GM10248 (cell line): Measurements from ENCODE around the gene VWA3A.
"Not testable (repeated sequence)": the region's sequence is repeated elsewhere in the genome, so short reads cannot be mapped to it uniquely, and the experiment has no call there.

Experiments
- CTCF ChIA-PET: fragments of 300-600 bp; sonication (Branson Sonifier 250); formaldehyde crosslinking; extraction: SDS; loops from one replicate; lab custom pipeline; 2021; ENCODE audit warnings: antibody characterized with exemption; lab: Yijun Ruan, JAX
- POLR2A ChIA-PET: fragments of 350-650 bp; sonication (Branson Sonifier 250); formaldehyde crosslinking; extraction: SDS; loops from one replicate; lab custom pipeline; 2020; ENCODE audit warnings: antibody characterized with exemption; lab: Yijun Ruan, JAX
- DNase-seq: peaks from one replicate; pipeline ENCODE4 v3.0.0; 2012; ENCODE audit errors: extremely low spot score
- TF ChIP-seq, protein P1 (sequence below): IDR thresholded peaks from 2 replicates; pipeline ENCODE4 v1.5.1; 2012; ENCODE audit warnings: mild to moderate bottlenecking, low read depth; ENCODE audit errors: extremely low read depth, missing control alignments, control extremely low read depth

The VWA3A gene, protein sequence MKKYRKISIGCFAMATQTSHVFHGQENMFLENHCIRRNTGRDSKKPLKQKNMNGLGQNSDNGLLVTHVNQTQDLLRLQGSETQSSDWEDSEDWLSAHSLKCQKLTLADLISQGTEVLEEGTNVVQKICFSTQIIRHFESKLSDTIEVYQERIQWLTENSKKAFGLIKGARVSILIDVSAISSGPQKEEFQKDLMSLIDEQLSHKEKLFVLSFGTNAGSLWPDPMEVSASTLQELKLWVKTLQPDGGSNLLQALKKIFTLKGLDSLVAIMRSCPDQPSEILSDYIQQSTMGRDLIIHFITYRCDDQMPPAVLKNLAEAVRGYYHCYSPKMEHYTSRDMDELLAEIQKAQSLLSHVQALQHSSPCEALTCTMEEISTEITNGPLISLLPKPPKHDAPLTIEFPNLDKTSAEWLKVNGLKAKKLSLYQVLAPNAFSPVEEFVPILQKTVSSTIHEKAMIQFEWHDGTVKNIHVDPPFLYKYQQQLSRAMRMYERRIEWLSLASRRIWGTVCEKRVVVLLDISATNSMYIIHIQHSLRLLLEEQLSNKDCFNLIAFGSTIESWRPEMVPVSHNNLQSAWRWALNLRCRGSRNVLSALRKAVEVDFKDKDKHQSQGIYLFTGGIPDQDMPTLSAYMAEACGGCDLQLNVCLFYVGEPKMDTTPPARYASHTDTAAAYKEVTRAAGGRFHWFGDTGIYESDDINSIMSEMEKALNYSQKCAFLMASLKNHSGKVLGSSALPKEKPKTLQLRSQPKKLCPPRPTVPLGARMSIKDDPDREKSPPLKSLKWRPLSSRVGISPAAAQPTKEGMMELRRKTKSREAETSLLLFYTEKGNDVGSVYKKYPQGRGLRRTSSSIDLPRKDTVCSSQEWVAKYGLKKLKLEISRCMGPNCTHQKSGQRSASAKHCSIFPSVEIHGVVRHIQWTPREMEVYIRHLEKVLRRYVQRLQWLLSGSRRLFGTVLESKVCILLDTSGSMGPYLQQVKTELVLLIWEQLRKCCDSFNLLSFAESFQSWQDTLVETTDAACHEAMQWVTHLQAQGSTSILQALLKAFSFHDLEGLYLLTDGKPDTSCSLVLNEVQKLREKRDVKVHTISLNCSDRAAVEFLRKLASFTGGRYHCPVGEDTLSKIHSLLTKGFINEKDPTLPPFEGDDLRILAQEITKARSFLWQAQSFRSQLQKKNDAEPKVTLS

DNA sequence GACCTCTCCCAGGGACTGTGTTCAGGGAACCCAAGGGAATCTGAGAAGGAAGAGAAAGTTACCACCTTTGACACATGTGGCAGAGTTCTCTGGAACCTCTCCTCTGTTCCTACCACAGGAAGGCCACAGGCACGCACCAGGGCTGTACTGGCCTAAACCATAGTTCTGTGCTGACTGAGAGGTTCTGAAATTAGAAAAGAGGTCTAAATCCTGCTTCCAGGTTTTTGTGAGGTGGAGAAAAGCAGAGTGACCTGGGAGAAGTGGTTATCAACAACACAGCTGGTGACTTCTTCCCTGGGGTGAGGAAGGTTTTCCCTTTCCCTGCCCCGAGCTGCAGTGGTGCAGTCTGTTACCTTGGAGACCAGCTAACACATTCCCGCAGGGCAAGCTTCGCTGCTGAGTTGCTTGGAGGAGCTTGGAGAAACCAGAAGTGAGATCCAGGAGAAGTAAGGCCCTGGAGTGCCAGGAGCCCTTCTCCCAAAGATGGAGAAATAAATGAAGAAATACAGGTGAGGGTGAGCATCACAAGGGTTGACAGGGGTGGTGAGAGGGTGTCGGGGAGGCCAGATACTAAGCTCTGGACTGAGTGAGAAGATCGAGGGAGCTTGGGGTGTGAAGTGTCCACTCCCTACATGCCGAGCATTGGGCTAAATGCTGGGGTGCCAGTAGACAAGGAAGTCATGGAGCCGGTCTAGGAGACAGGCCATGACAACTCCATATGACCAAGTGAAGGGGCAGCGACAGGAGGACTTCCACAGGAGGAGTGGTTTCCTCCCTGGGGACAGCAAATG is at the start of gene VWA3A:
Gene VWA3A, plus strand, starts transcription at position 399 of the 791 bp plus-strand sequence. Its CDS starts 97 bp downstream, at position 496.
- POLR2A ChIA-PET: no interaction called here
- DNase-seq: no peak
- CTCF ChIA-PET: interaction anchor here (1.0 to 1.5 kb wide), 3 partner anchors 10 to 92 kb away, joined by 3 to 13 read pairs (median 5); no protein-coding TSS in a partner anchor
- TF ChIP-seq, protein P1, sequence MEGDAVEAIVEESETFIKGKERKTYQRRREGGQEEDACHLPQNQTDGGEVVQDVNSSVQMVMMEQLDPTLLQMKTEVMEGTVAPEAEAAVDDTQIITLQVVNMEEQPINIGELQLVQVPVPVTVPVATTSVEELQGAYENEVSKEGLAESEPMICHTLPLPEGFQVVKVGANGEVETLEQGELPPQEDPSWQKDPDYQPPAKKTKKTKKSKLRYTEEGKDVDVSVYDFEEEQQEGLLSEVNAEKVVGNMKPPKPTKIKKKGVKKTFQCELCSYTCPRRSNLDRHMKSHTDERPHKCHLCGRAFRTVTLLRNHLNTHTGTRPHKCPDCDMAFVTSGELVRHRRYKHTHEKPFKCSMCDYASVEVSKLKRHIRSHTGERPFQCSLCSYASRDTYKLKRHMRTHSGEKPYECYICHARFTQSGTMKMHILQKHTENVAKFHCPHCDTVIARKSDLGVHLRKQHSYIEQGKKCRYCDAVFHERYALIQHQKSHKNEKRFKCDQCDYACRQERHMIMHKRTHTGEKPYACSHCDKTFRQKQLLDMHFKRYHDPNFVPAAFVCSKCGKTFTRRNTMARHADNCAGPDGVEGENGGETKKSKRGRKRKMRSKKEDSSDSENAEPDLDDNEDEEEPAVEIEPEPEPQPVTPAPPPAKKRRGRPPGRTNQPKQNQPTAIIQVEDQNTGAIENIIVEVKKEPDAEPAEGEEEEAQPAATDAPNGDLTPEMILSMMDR: no peak

GRCh38 chr16:22043882-22044281 is 48.5 kb upstream of the VWA3A start:
- POLR2A ChIA-PET, DNase-seq: not testable (repeated sequence)
- CTCF ChIA-PET: interaction anchor here (0.7 to 2.0 kb wide), 2 partner anchors 34 to 41 kb away, joined by 3 to 7 read pairs; no protein-coding TSS in a partner anchor

DNA sequence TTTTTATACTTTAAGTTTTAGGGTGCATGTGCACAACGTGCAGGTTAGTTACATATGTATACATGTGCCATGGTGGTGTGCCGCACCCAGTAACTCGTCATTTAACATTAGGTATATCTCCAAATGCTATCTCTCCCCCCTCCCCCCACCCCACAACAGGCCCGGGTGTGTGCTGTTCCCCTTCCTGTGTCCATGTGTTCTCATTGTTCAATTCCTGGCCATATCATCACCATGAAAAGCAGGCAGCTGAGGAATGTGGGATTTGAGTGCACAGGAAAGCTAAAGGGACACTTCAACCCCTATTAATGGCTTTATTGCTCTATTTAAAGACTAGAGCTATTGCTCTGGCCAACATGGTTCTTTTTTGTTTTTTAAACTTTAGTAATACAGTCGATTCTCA is 46.5 kb upstream of the VWA3A start:
- CTCF ChIA-PET: interaction anchor here (5.4 kb wide), 1 partner anchor 32 kb away, joined by 28 read pairs; no protein-coding TSS in a partner anchor
- POLR2A ChIA-PET, DNase-seq: not testable (repeated sequence)

- ChIA-PET POLR2A (interaction anchor here (0.5 kb wide), 1 partner anchor 39 kb away, joined by 3 read pairs; no protein-coding TSS in a partner anchor), CTCF (interaction anchor here (0.8 to 5.4 kb wide), 7 partner anchors 13 to 49 kb away, joined by 3 to 28 read pairs (median 4); partner anchors contain the start of gene MOSMO)
- TF ChIP-seq, protein P1: no peak
- no peak for DNase-seq
These were observed 41.4 kb upstream of the VWA3A start for GRCh38 chr16:22050963-22051362.

DNA sequence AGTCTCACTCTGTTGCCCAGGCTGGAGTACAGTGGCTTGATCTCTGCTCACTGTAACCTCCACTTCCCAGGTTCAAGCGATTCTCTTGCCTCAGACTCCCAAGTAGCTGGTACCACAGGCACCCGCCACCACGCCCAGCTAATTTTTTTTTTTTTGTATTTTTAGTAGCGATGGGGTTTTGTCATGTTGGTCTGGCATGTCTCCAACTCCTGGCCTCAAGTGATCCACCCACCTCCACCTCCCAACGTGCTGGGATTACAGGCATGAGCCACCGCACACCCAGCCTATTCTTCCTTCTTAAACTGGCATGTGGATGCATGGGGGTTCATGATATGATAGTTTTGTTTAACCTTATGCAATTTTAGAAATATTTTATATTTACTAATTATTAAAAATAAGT is 39.4 kb upstream of the VWA3A start:
- ChIA-PET POLR2A (no interaction called here), CTCF (no interaction called here)
- TF ChIP-seq, protein P1: no peak
- no peak for DNase-seq

DNA sequence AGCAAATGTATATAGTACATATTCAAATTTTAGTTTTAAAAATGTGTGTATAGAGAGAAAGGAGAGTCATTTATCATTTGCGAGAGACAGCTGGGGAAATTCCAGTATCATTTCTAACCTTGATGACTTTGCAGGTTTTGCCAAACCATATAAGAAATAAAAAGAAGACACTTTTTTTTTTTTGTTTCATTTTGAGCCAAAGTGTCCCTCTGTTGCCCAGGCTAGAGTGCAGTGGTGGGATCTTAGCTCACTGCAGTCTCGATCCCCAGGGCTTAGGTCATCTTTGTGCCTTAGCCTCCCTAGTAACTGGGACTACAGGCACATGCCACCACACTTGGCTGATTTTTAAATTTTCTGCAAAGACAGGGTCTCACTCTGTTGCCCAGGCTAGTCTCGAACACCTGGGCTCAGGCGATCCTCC is 38.4 kb upstream of the VWA3A start:
- CTCF ChIA-PET: interaction anchor here (0.8 kb wide), 1 partner anchor 24 kb away, joined by 5 read pairs; no protein-coding TSS in a partner anchor
- POLR2A ChIA-PET: no interaction called here
- TF ChIP-seq, protein P1: no peak
- no peak for DNase-seq
